Ovary (tissue), 9 donors: ENCODE results near the gene OR9Q2. TPM values are rescaled to one million over a fixed set of nuclear protein-coding genes. Genes with fewer than 3 reads are reported as not detected.
A peak's percentile ranks its signal among the peaks of the same experiment; 100 is the strongest.

Experiments used
- DNase-seq, 5 donors: peaks; one replicate each; pipeline ENCODE4 v3.0.0-alpha.2; 2019 to 2020
- H3K27ac ChIP-seq, 2 donors: fragments of 200-600 bp; one replicate each; pipeline versions ENCODE4 v1.5.1 to v1.8.0; 2019 to 2022
- H3K27me3 ChIP-seq: fragments of 200-600 bp; one replicate; pipeline ENCODE4 v1.8.0; 2022
- H3K36me3 ChIP-seq: fragments of 200-600 bp; sonication (generic); one replicate; pipeline ENCODE4 v1.5.1; 2019
- H3K4me1 ChIP-seq: one replicate; pipeline ENCODE4 v1.8.1; 2013; ENCODE audit warnings: mild to moderate bottlenecking, moderate library complexity; ENCODE audit not compliant: insufficient read depth
- H3K4me3 ChIP-seq: fragments of 200-600 bp; sonication (generic); one replicate; pipeline ENCODE4 v1.5.1; 2017
- H3K9me3 ChIP-seq, 2 donors: fragments of 200-600 bp in 1 of 2; sonication (generic) in 1 of 2; one replicate each; pipeline versions ENCODE4 v1.5.1 to v1.8.1; 2013 to 2019; ENCODE audit warnings: mild to moderate bottlenecking in 1 of 2, moderate library complexity in 1 of 2
- EP300 ChIP-seq: sonication (generic); formaldehyde crosslinking; IDR thresholded peaks from one replicate; pipeline ENCODE4 v1.6.1; 2017; ENCODE audit warnings: antibody characterized with exemption
- POLR2A ChIP-seq: fragments of 450-650 bp; IDR thresholded peaks from one replicate; pipeline ENCODE4 v1.6.1; 2017; ENCODE audit warnings: antibody characterized with exemption, mild to moderate bottlenecking, moderate library complexity
- WGBS, 3 donors: extraction: QIAGEN DNeasy Blood & Tissue Kit in 1 of 3; methylation state at CpG; one replicate each; pipeline versions ENCODE4 v1.1.5 to v1.1.7; 2013 to 2017; 5-methylcytosine and 5-hydroxymethylcytosine counted together
- intact Hi-C, 4 donors: fragments of 100-400 bp; cut with DNase I; formaldehyde crosslinking; loops; one replicate each; pipeline versions ENCODE4 v1.11.0 to v1.15.1; 2022 to 2023
- polyA plus RNA-seq, 2 donors: library from polyadenylated mRNA; stranded (reverse); fragments of 200-250 nt in 1 of 2; fragments of 350-450 nt in 1 of 2; fragmentation: Illumina TruSeq in 1 of 2; extraction: RNeasy Lipid Tissue Mini Kit (QIAGEN cat#74804) in 1 of 2; gene quantifications; one replicate each; pipeline ENCODE4 v1.2.3, GENCODE V29; 2013 to 2014
- total RNA-seq, 7 donors: library from RNA; depleted of rRNA in 2 of 7; stranded (reverse); fragments of >200 nt in 2 of 7; fragmentation: NEBNext Ultra II Directional in 3 of 7; extraction: Animal tissue kit (Norgen Biotek cat#: 25700) in 3 of 7; gene quantifications; one replicate each; pipeline versions ENCODE4 v1.1.0 to v1.2.4, GENCODE V29; 2016 to 2023
- TF ChIP-seq, protein P1 (sequence below), 3 donors: fragments of 450-650 bp in 2 of 3; fragments of 200-600 bp in 1 of 3; IDR thresholded peaks; one replicate each; pipeline versions ENCODE4 v1.5.1 to v1.8.0; 2016 to 2022; ENCODE audit warnings: antibody characterized with exemption in 3 of 3, mild to moderate bottlenecking in 1 of 3
- donor health status: DM: no; HTN: no; CAD: no; lungs with moderate emphysema.
- donor health status: DM: no; HTN: no; CAD: no.
- donor health status: Bipolar disorder and iron deficiency.
- donor health status: DM: yes; HTN: yes; CAD: no.
- donor health status: DM: no; HTN: no; CAD: no.
- donor health status: DM: yes; HTN: yes; CAD: no.

OR9Q2 gene
- total and polyA plus RNA-seq, 9 donors: not detected

- intact Hi-C loops: no loop called here
- TF ChIP-seq, protein P1, sequence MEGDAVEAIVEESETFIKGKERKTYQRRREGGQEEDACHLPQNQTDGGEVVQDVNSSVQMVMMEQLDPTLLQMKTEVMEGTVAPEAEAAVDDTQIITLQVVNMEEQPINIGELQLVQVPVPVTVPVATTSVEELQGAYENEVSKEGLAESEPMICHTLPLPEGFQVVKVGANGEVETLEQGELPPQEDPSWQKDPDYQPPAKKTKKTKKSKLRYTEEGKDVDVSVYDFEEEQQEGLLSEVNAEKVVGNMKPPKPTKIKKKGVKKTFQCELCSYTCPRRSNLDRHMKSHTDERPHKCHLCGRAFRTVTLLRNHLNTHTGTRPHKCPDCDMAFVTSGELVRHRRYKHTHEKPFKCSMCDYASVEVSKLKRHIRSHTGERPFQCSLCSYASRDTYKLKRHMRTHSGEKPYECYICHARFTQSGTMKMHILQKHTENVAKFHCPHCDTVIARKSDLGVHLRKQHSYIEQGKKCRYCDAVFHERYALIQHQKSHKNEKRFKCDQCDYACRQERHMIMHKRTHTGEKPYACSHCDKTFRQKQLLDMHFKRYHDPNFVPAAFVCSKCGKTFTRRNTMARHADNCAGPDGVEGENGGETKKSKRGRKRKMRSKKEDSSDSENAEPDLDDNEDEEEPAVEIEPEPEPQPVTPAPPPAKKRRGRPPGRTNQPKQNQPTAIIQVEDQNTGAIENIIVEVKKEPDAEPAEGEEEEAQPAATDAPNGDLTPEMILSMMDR (IDR thresholded peaks at IDR 0.05): no peak
- TF ChIP-seq POLR2A (no peak), EP300 (no peak)
- no peaks in the 10 kb centered on the region for H3K4me1 ChIP-seq
- 63 to 72% (median 71%) methylated on average over 7 of the region's 7 CpGs for WGBS, 3 donors
- no peak overlapping the region for H3K27ac ChIP-seq
- H3K27me3 ChIP-seq: no peaks in the 10 kb centered on the region
- H3K4me3 ChIP-seq: no peak overlapping the region
- no peaks in the 10 kb centered on the region for H3K36me3 ChIP-seq
- DNase-seq: peak in 1 of 5 donors; percentile 15
- no peaks in the 10 kb centered on the region for H3K9me3 ChIP-seq
Observed at GRCh38 chr11:58179648-58180047, 9.2 kb upstream of the OR9Q2 start.

DNA sequence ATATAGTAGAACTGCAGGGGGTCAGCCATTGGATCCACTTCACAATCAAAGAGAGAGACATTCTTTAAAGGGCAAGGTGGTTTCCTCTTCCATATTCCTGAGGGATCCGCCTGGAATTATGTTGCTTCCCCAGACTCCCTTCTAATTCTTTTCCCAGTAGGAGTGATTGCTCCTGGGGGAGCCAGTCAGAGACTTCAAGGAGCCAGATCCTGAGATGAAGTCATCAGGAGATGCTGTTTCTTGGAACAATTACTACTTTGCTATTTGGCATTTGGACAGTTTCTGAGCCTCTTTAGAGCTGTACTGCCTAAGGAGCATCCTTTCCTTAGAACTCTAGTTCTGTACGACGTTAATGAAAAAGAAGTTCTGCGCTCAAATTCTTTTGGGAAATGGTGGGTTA, 1.9 kb upstream of the OR9Q2 start:
- no peaks in the 10 kb centered on the region for H3K9me3 ChIP-seq
- intact Hi-C loops: no loop called here
- H3K36me3 ChIP-seq: no peaks in the 10 kb centered on the region
- H3K27me3 ChIP-seq: no peaks in the 10 kb centered on the region
- H3K27ac ChIP-seq: no peak overlapping the region
- DNase-seq: no peak
- 91 to 94% (median 94%) methylated on average over 4 of the region's 4 CpGs for WGBS, 3 donors
- H3K4me3 ChIP-seq: no peak overlapping the region
- H3K4me1 ChIP-seq: no peaks in the 10 kb centered on the region
- TF ChIP-seq, protein P1 (IDR thresholded peaks at IDR 0.05): no peak
- TF ChIP-seq POLR2A (no peak), EP300 (no peak)

DNA sequence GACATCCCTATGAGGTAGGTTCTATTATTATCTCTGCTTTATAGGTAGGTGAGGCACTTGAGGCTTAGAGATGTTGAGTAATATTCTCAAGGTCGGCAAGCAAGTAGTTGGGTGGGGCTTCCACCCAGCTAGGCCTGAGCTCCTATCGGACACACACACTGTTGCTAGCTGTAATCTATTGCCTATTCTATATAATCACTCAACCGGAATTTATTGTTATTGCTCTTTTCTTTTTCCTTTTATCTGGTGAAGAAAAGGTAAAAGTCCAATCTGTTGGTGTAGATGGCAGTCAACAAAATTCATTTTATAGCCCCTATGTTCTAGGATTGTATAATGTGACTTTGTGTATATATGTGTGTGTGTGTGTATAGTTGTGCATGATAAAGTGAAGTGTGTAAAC, 3.4 kb downstream of the OR9Q2 start:
- Histone ChIP-seq H3K4me3 (no peak overlapping the region), H3K4me1 (no peaks in the 10 kb centered on the region), H3K9me3 (no peaks in the 10 kb centered on the region), H3K27ac (no peak overlapping the region), H3K27me3 (no peaks in the 10 kb centered on the region), H3K36me3 (no peaks in the 10 kb centered on the region)
- TF ChIP-seq, protein P1 (IDR thresholded peaks at IDR 0.05): no peak
- TF ChIP-seq EP300 (no peak), POLR2A (no peak)
- 70 to 82% (median 75%) methylated on average over 3 of the region's 3 CpGs for WGBS, 3 donors
- intact Hi-C loops: no loop called here
- DNase-seq: no peak

- intact Hi-C loops: no loop called here
- no peak for DNase-seq
- TF ChIP-seq POLR2A (no peak), EP300 (no peak)
- TF ChIP-seq, protein P1 (IDR thresholded peaks at IDR 0.05): no peak
- H3K27ac ChIP-seq: no peak overlapping the region
- no peaks in the 10 kb centered on the region for H3K4me1 ChIP-seq
- no peaks in the 10 kb centered on the region for H3K27me3 ChIP-seq
- H3K4me3 ChIP-seq: no peak overlapping the region
- H3K36me3 ChIP-seq: no peaks in the 10 kb centered on the region
- H3K9me3 ChIP-seq: no peaks in the 10 kb centered on the region
Observed at GRCh38 chr11:58193391-58193790, 4.5 kb downstream of the OR9Q2 start.

GRCh38 chr11:58195939-58196338, 7.1 kb downstream of the OR9Q2 start:
- DNase-seq: no peak
- intact Hi-C loops: no loop called here

More at GRCh38 chr11:58195939-58196338, 7.1 kb downstream of the OR9Q2 start:
- WGBS, 3 donors: 66 to 87% (median 86%) methylated on average over 2 of the region's 2 CpGs
- Histone ChIP-seq H3K9me3 (no peaks in the 10 kb centered on the region), H3K27ac (no peak overlapping the region), H3K4me1 (no peaks in the 10 kb centered on the region), H3K27me3 (no peaks in the 10 kb centered on the region), H3K36me3 (no peaks in the 10 kb centered on the region), H3K4me3 (no peak overlapping the region)
- no peak for TF ChIP-seq POLR2A
- TF ChIP-seq, protein P1 (IDR thresholded peaks at IDR 0.05): no peak
- no peak for TF ChIP-seq EP300
